ENCODE data around the gene TMEM8B.
"Not testable (repeated sequence)": the region's sequence is repeated elsewhere in the genome, so short reads cannot be mapped to it uniquely, and the experiment has no call there.

Gene TMEM8B

GRCh38 chr9:35882263-35882848 is 53.3 kb downstream of the TMEM8B start:
- peak; percentile 52 for DNase-seq (ENCODE audit: low spot score)
- H3K27me3 Mint-ChIP-seq (ENCODE audit: low read depth), result peaks cover 50% of the 10 kb centered on the region
- no peak overlapping the region for H3K4me3 Mint-ChIP-seq
- H3K9me3 Mint-ChIP-seq, result peaks cover 6% of the 10 kb centered on the region
- H3K4me1 Mint-ChIP-seq (ENCODE audit: low read depth), result no peaks in the 10 kb centered on the region
- no peak overlapping the region for H3K27ac Mint-ChIP-seq
- no peaks in the 10 kb centered on the region for H3K36me3 Mint-ChIP-seq (ENCODE audit: low read depth)

GRCh38 chr9:35882996-35883395 is 54.0 kb downstream of the TMEM8B start:
- Mint-ChIP-seq H3K36me3 (ENCODE audit: low read depth) (no peaks in the 10 kb centered on the region), H3K9me3 (no peaks in the 10 kb centered on the region)
- no peak for DNase-seq (ENCODE audit: low spot score)

GRCh38 chr9:35884908-35885307 is 55.9 kb downstream of the TMEM8B start:
- not testable (repeated sequence) for H3K4me1 Mint-ChIP-seq (ENCODE audit: low read depth); H3K27ac Mint-ChIP-seq; H3K4me3 Mint-ChIP-seq; H3K9me3 Mint-ChIP-seq; DNase-seq (ENCODE audit: low spot score); H3K36me3 Mint-ChIP-seq (ENCODE audit: low read depth)
- peaks cover 39% of the 10 kb centered on the region for H3K27me3 Mint-ChIP-seq (ENCODE audit: low read depth)

More at GRCh38 chr9:35882996-35883395, 54.0 kb downstream of the TMEM8B start:
- Mint-ChIP-seq H3K4me3 (no peak overlapping the region), H3K27ac (no peak overlapping the region), H3K4me1 (ENCODE audit: low read depth) (no peaks in the 10 kb centered on the region), H3K27me3 (ENCODE audit: low read depth) (peaks cover 43% of the 10 kb centered on the region)

GRCh38 chr9:35891646-35892045 is 62.6 kb downstream of the TMEM8B start:
- DNase-seq (ENCODE audit: low spot score), result no peak
- Mint-ChIP-seq H3K4me1 (ENCODE audit: low read depth) (no peaks in the 10 kb centered on the region), H3K27me3 (ENCODE audit: low read depth) (peaks cover 39% of the 10 kb centered on the region), H3K36me3 (ENCODE audit: low read depth) (no peaks in the 10 kb centered on the region), H3K4me3 (no peak overlapping the region), H3K9me3 (no peaks in the 10 kb centered on the region), H3K27ac (no peak overlapping the region)

GRCh38 chr9:35892051-35892450 is 63.0 kb downstream of the TMEM8B start:
- H3K27ac Mint-ChIP-seq, result no peak overlapping the region
- no peaks in the 10 kb centered on the region for H3K9me3 Mint-ChIP-seq
- no peaks in the 10 kb centered on the region for H3K36me3 Mint-ChIP-seq (ENCODE audit: low read depth)
- no peak overlapping the region for H3K4me3 Mint-ChIP-seq
- DNase-seq (ENCODE audit: low spot score), result no peak
- H3K4me1 Mint-ChIP-seq (ENCODE audit: low read depth), result no peaks in the 10 kb centered on the region
- peaks cover 37% of the 10 kb centered on the region for H3K27me3 Mint-ChIP-seq (ENCODE audit: low read depth)

GRCh38 chr9:35896570-35896969 is 67.5 kb downstream of the TMEM8B start:
- no peak overlapping the region for H3K4me3 Mint-ChIP-seq
- H3K27me3 Mint-ChIP-seq (ENCODE audit: low read depth), result peaks cover 43% of the 10 kb centered on the region
- H3K9me3 Mint-ChIP-seq, result no peaks in the 10 kb centered on the region
- no peak overlapping the region for H3K27ac Mint-ChIP-seq
- DNase-seq (ENCODE audit: low spot score), result no peak
- no peaks in the 10 kb centered on the region for H3K4me1 Mint-ChIP-seq (ENCODE audit: low read depth)
- no peaks in the 10 kb centered on the region for H3K36me3 Mint-ChIP-seq (ENCODE audit: low read depth)

GRCh38 chr9:35897376-35898099 is 68.5 kb downstream of the TMEM8B start:
- not testable (repeated sequence) for H3K4me3 Mint-ChIP-seq, H3K27ac Mint-ChIP-seq

GRCh38 chr9:35898337-35898736 is 69.3 kb downstream of the TMEM8B start:
- Mint-ChIP-seq H3K27me3 (ENCODE audit: low read depth) (peaks cover 39% of the 10 kb centered on the region), H3K36me3 (ENCODE audit: low read depth) (no peaks in the 10 kb centered on the region), H3K27ac (no peak overlapping the region), H3K9me3 (no peaks in the 10 kb centered on the region), H3K4me3 (no peak overlapping the region), H3K4me1 (ENCODE audit: low read depth) (peaks cover 2% of the 10 kb centered on the region)
- DNase-seq (ENCODE audit: low spot score), result no peak

More at GRCh38 chr9:35897376-35898099, 68.5 kb downstream of the TMEM8B start:
- peaks cover 37% of the 10 kb centered on the region for H3K27me3 Mint-ChIP-seq (ENCODE audit: low read depth)
- H3K36me3 Mint-ChIP-seq (ENCODE audit: low read depth); H3K4me1 Mint-ChIP-seq (ENCODE audit: low read depth); DNase-seq (ENCODE audit: low spot score); H3K9me3 Mint-ChIP-seq: not testable (repeated sequence)

GRCh38 chr9:35899021-35899420 is 70.0 kb downstream of the TMEM8B start:
- Mint-ChIP-seq H3K36me3 (ENCODE audit: low read depth) (no peaks in the 10 kb centered on the region), H3K27ac (no peak overlapping the region), H3K4me1 (ENCODE audit: low read depth) (peaks cover 2% of the 10 kb centered on the region), H3K9me3 (no peaks in the 10 kb centered on the region), H3K27me3 (ENCODE audit: low read depth) (peaks cover 33% of the 10 kb centered on the region), H3K4me3 (no peak overlapping the region)
- no peak for DNase-seq (ENCODE audit: low spot score)

- Mint-ChIP-seq H3K36me3 (ENCODE audit: low read depth) (no peaks in the 10 kb centered on the region), H3K27ac (no peak overlapping the region), H3K4me1 (ENCODE audit: low read depth) (peaks cover 10% of the 10 kb centered on the region), H3K27me3 (ENCODE audit: low read depth) (peaks cover 19% of the 10 kb centered on the region), H3K4me3 (no peak overlapping the region), H3K9me3 (no peaks in the 10 kb centered on the region)
- peak; percentile 29 for DNase-seq (ENCODE audit: low spot score)
Observed at GRCh38 chr9:35903049-35903448, 74.0 kb downstream of the TMEM8B start.

- no peak overlapping the region for H3K27ac Mint-ChIP-seq
- no peaks in the 10 kb centered on the region for H3K9me3 Mint-ChIP-seq
- no peaks in the 10 kb centered on the region for H3K36me3 Mint-ChIP-seq (ENCODE audit: low read depth)
- H3K4me1 Mint-ChIP-seq (ENCODE audit: low read depth), result peaks cover 22% of the 10 kb centered on the region
- no peak overlapping the region for H3K4me3 Mint-ChIP-seq
- no peak for DNase-seq (ENCODE audit: low spot score)
- peaks cover 8% of the 10 kb centered on the region for H3K27me3 Mint-ChIP-seq (ENCODE audit: low read depth)
Observed at GRCh38 chr9:35904338-35904737, 75.3 kb downstream of the TMEM8B start.

- H3K4me3 Mint-ChIP-seq, result no peak overlapping the region
- no peak for DNase-seq (ENCODE audit: low spot score)
- peaks cover 8% of the 10 kb centered on the region for H3K27me3 Mint-ChIP-seq (ENCODE audit: low read depth)
- H3K9me3 Mint-ChIP-seq, result no peaks in the 10 kb centered on the region
- no peak overlapping the region for H3K27ac Mint-ChIP-seq
- peaks cover 25% of the 10 kb centered on the region for H3K4me1 Mint-ChIP-seq (ENCODE audit: low read depth)
- no peaks in the 10 kb centered on the region for H3K36me3 Mint-ChIP-seq (ENCODE audit: low read depth)
Observed at GRCh38 chr9:35905051-35905781, 76.2 kb downstream of the TMEM8B start.

- Mint-ChIP-seq H3K4me1 (ENCODE audit: low read depth) (peaks cover 31% of the 10 kb centered on the region), H3K4me3 (no peak within 1 kb of the TSS), H3K9me3 (no peaks in the 10 kb centered on the region), H3K36me3 (ENCODE audit: low read depth) (no peaks in the 10 kb centered on the region), H3K27ac (no peak within 1 kb of the TSS), H3K27me3 (ENCODE audit: low read depth) (peaks cover 3% of the 10 kb centered on the region)
- no peak for DNase-seq (ENCODE audit: low spot score)
Observed at GRCh38 chr9:35905912-35906679, 77.1 kb downstream of the TMEM8B start, which contains the start of gene HRCT1. HRCT1 (plus strand) TSS chr9:35906202; CDS start chr9:35906288, 86 bp downstream.
